Testis (tissue), 3 donors: ENCODE measurements around the gene TRIM9. TPM values are rescaled to one million over a fixed set of nuclear protein-coding genes. Genes with fewer than 3 reads are reported as not detected.

Experiments
- DNase-seq: peaks from one replicate; pipeline ENCODE4 v3.0.0-alpha.2; 2019
- H3K27ac ChIP-seq, 2 donors: fragments of 200-600 bp; sonication (generic); one replicate each; pipeline ENCODE4 v1.5.1; 2019
- H3K27me3 ChIP-seq: fragments of 200-600 bp; sonication (generic); one replicate; pipeline ENCODE4 v1.5.1; 2019
- H3K36me3 ChIP-seq: fragments of 200-600 bp; sonication (generic); one replicate; pipeline ENCODE4 v1.5.1; 2017; ENCODE audit warnings: low read depth; ENCODE audit errors: missing control alignments
- H3K4me1 ChIP-seq: fragments of 200-600 bp; sonication (generic); one replicate; pipeline ENCODE4 v1.5.1; 2019
- H3K4me3 ChIP-seq, 2 donors: fragments of 200-600 bp; sonication (generic); one replicate each; pipeline ENCODE4 v1.5.1; 2017 to 2019
- H3K9me3 ChIP-seq: fragments of 200-600 bp; sonication (generic); one replicate; pipeline ENCODE4 v1.5.1; 2017
- POLR2A ChIP-seq: fragments of 450-650 bp; IDR thresholded peaks from one replicate; pipeline ENCODE4 v1.6.1; 2017; ENCODE audit warnings: antibody characterized with exemption, mild to moderate bottlenecking, moderate library complexity
- WGBS, 2 donors: methylation state at CpG; one replicate each; pipeline ENCODE4 v1.1.5; 2018; 5-methylcytosine and 5-hydroxymethylcytosine counted together
- intact Hi-C: fragments of 100-400 bp; cut with DNase I; formaldehyde crosslinking; loops from one replicate; pipeline ENCODE4 v1.15.1; 2023; ENCODE audit warnings: low total_unique reads
- polyA plus RNA-seq: library from polyadenylated mRNA; stranded (reverse); fragments of 350-450 nt; fragmentation: Illumina TruSeq; extraction: RNeasy Lipid Tissue Mini Kit (QIAGEN cat#74804); gene quantifications from one replicate; pipeline ENCODE4 v1.2.3, GENCODE V29; 2014; ENCODE audit warnings: low read depth, low replicate concordance; ENCODE audit not compliant: insufficient read depth
- total RNA-seq, 2 donors: library from RNA; depleted of rRNA; stranded (reverse); fragments of >200 nt; gene quantifications; one replicate each; pipeline ENCODE4 v1.2.3, GENCODE V29; 2016
- TF ChIP-seq, protein P1 (sequence below), 3 experiments: fragments of 450-650 bp in 2 of 3; fragments of 200-600 bp in 1 of 3; sonication (generic) in 1 of 3; IDR thresholded peaks; one replicate each; pipeline ENCODE4 v1.5.1; 2016 to 2019; ENCODE audit warnings: antibody characterized with exemption in 3 of 3, mild to moderate bottlenecking in 2 of 3, moderate library complexity in 1 of 3

The TRIM9 gene
- total and polyA plus RNA-seq, 3 donors from 2014 or later = 2.1 to 8.5 (median 6.0) TPM

DNA sequence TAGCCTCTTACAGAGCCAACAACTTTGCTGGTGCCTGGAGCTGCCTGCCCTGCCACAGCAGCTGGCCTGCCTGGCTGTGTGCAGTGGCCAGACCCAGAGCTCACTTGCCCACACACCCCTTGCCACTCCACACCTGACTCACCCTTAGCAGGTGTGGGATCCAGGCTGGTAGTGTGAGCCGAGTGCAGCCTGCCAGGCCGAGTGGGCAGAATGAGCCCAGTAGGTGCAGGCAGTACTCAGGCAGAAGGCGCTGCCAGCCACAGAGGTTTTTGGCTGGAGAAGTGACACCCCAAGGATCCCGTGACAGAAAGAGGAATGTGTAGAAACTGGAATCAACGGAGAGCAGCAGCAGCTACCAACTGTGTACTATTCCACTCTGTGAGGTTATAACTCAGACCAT is 120.8 kb downstream of the TRIM9 start:
- H3K27me3 ChIP-seq = no peaks in the 10 kb centered on the region
- no peaks in the 10 kb centered on the region for H3K36me3 ChIP-seq
- H3K4me1 ChIP-seq = no peaks in the 10 kb centered on the region
- no peak overlapping the region for H3K27ac ChIP-seq
- DNase-seq = no peak
- no peak overlapping the region for H3K4me3 ChIP-seq
- TF ChIP-seq POLR2A = no peak
- TF ChIP-seq, protein P1, sequence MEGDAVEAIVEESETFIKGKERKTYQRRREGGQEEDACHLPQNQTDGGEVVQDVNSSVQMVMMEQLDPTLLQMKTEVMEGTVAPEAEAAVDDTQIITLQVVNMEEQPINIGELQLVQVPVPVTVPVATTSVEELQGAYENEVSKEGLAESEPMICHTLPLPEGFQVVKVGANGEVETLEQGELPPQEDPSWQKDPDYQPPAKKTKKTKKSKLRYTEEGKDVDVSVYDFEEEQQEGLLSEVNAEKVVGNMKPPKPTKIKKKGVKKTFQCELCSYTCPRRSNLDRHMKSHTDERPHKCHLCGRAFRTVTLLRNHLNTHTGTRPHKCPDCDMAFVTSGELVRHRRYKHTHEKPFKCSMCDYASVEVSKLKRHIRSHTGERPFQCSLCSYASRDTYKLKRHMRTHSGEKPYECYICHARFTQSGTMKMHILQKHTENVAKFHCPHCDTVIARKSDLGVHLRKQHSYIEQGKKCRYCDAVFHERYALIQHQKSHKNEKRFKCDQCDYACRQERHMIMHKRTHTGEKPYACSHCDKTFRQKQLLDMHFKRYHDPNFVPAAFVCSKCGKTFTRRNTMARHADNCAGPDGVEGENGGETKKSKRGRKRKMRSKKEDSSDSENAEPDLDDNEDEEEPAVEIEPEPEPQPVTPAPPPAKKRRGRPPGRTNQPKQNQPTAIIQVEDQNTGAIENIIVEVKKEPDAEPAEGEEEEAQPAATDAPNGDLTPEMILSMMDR (IDR thresholded peaks at IDR 0.05) = no peak
- intact Hi-C loops = no loop called here
- no peaks in the 10 kb centered on the region for H3K9me3 ChIP-seq
- WGBS, 2 donors = 73 to 83% methylated on average over 5 of the region's 5 CpGs

DNA sequence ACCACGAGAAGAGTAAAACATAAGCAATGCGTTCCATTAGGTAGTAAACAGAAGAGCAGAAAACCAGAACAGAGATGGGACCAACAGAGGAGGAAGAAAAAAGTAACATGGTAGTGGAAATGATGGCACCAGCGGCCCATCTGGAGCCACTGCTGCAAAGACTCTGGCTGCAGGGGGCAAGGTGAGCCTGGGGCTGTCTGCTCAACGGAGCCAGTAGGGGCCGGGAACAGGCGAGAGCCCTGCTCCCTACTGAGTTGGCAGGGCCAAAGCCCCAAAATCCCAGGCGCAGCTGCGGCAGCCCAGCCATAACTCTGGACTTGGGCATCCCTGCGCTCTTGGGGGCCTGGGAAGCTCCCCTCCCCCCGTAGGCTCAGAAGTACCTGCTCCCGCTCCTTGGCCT is 122.2 kb downstream of the TRIM9 start:
- no peak for DNase-seq
- no peaks in the 10 kb centered on the region for H3K4me1 ChIP-seq
- H3K4me3 ChIP-seq = no peak overlapping the region
- no peaks in the 10 kb centered on the region for H3K9me3 ChIP-seq
- no peaks in the 10 kb centered on the region for H3K27me3 ChIP-seq
- WGBS, 2 donors = 90 to 94% methylated on average over 9 to 11 of the region's 11 CpGs
- intact Hi-C loops = no loop called here
- TF ChIP-seq POLR2A = no peak
- TF ChIP-seq, protein P1 (IDR thresholded peaks at IDR 0.05) = no peak
- no peak overlapping the region for H3K27ac ChIP-seq
- no peaks in the 10 kb centered on the region for H3K36me3 ChIP-seq

DNA sequence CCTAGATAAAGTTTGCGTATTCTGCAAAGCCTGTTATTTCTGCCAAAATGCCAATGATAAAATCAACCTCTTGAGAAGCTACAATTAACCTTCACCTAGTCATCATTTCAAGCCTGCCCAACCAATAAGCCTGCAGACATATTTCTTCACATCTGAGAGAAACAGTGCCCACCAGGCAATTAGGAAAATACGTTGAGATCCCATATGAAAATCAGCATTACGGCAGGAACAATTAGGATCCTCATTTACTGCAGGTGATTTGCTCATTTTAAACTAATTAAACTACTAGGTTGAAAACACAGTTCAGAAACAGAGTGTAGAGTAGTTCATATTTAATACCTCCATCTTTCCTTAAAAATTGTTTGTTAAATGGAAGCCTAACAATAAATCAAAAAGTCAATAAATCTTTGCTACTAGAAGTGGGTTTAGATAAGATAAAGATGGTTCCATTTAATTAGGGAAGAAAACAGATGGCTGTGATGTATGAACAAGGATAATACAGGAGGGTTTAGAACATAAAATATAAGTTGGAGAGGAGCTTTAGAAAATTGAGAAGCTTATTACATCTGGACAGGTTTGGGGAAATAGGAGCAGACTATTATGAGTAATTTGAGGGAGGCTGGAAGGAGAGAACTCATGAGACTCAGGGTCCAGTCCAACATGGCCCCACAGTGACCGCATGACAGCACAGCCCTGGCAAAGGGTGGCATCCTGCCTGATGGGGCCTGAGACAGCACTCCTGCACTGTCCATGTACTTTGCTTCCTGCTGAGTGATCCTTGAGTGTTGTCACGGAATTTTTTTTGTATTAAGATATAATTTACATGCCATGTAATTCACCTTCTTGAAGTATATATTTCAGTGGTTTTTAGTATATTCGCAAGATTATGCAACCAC is 123.8 kb downstream of the TRIM9 start:
- intact Hi-C loops = no loop called here
- DNase-seq = no peak
- H3K36me3 ChIP-seq = no peaks in the 10 kb centered on the region

DNA sequence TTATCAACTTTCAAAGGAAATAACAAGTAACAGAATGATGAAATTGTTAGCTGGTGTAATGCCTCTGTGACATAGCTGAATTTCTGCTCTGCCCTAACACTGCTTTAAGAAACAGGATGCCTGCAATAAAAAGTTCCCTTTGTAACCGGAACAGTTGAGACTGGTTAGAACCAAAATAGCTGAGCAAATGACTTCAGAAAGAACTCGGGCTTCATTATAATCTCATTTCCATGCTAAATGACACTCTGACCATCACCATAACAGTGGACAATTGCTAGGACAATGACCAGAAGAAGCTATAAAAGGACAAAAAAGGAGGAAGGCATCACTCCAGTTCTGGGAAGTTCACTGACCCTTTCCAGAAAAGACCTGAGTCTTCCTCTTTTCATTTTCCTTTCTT is 127.1 kb downstream of the TRIM9 start:
- intact Hi-C loops = no loop called here
- H3K27ac ChIP-seq = no peak overlapping the region
- no peak overlapping the region for H3K4me3 ChIP-seq
- 55 to 62% methylated on average over 2 of the region's 2 CpGs for WGBS, 2 donors
- H3K9me3 ChIP-seq = no peaks in the 10 kb centered on the region
- TF ChIP-seq, protein P1 (IDR thresholded peaks at IDR 0.05) = no peak
- TF ChIP-seq POLR2A = no peak
- no peaks in the 10 kb centered on the region for H3K36me3 ChIP-seq
- H3K4me1 ChIP-seq = no peaks in the 10 kb centered on the region
- DNase-seq = no peak
- H3K27me3 ChIP-seq = no peaks in the 10 kb centered on the region

More for the DNA sequence above, 123.8 kb downstream of the TRIM9 start:
- H3K27me3 ChIP-seq = no peaks in the 10 kb centered on the region
- TF ChIP-seq, protein P1 (IDR thresholded peaks at IDR 0.05) = no peak
- no peak for TF ChIP-seq POLR2A
- 76 to 83% methylated on average over 6 of the region's 6 CpGs for WGBS, 2 donors
- no peak overlapping the region for H3K4me3 ChIP-seq
- no peaks in the 10 kb centered on the region for H3K9me3 ChIP-seq
- H3K27ac ChIP-seq = no peak overlapping the region
- no peaks in the 10 kb centered on the region for H3K4me1 ChIP-seq

DNA sequence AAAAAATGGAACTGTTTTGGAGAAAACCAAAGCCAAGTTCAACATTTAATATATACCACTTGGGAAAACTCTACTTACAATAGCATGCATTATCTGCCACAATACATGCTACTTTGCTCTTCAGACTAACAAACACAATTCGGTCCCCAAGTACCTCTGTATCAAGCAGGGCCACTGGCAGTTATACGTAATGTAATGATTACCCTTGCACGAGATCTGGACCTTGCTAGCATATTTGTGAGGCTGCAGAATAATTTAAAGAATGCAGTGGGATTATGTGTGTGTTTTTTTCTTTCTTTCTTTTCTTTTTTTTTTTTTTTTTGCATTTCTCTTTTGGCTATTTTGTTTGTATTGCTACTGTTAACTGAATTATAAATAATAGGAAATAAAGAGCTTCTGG is 127.8 kb downstream of the TRIM9 start:
- no peaks in the 10 kb centered on the region for H3K27me3 ChIP-seq
- no peak overlapping the region for H3K4me3 ChIP-seq
- no peaks in the 10 kb centered on the region for H3K9me3 ChIP-seq
- H3K36me3 ChIP-seq = no peaks in the 10 kb centered on the region
- intact Hi-C loops = no loop called here
- H3K27ac ChIP-seq = no peak overlapping the region
- no peak for DNase-seq
- WGBS, 2 donors = 40 to 47% methylated on average over 3 of the region's 3 CpGs
- H3K4me1 ChIP-seq = no peaks in the 10 kb centered on the region
- TF ChIP-seq, protein P1 (IDR thresholded peaks at IDR 0.05) = no peak
- TF ChIP-seq POLR2A = no peak
